SHP77 treated with DMSO at 0.1 percent for 48 hours (cell line): ENCODE data around the gene TTC23.
A peak's percentile ranks its signal among the peaks of the same experiment; 100 is the strongest.

ENCODE experiments used
- DNase-seq: peaks from one replicate; lab custom pipeline; 2025; lab: John Stamatoyannopoulos, UW

Gene TTC23

GRCh38 chr15:99249270-99249841 is at the start of gene TTC23:
Gene TTC23 (minus strand): TSS chr15:99249581. CDS start chr15:99228712, 20,869 bp downstream.
- DNase-seq, result no peak

- DNase-seq, result no peak
Observed at GRCh38 chr15:99296386-99296785, 47.0 kb upstream of the TTC23 start.

GRCh38 chr15:99295840-99296239 is 46.5 kb upstream of the TTC23 start:
- DNase-seq, result no peak

- no peak for DNase-seq
Observed at GRCh38 chr15:99291643-99292042, 42.3 kb upstream of the TTC23 start.

GRCh38 chr15:99283717-99284116 is 34.3 kb upstream of the TTC23 start:
- no peak for DNase-seq

- DNase-seq, result no peak
Observed at GRCh38 chr15:99282586-99282985, 33.2 kb upstream of the TTC23 start.

- no peak for DNase-seq
Observed at GRCh38 chr15:99282121-99282520, 32.7 kb upstream of the TTC23 start.

- DNase-seq, result no peak
Observed at GRCh38 chr15:99279827-99280226, 30.4 kb upstream of the TTC23 start.

GRCh38 chr15:99279290-99279689 is 29.9 kb upstream of the TTC23 start:
- DNase-seq, result no peak

GRCh38 chr15:99275525-99276128 is 26.2 kb upstream of the TTC23 start:
- DNase-seq, result no peak

- DNase-seq, result no peak
Observed at GRCh38 chr15:99275061-99275460, 25.7 kb upstream of the TTC23 start.

- no peak for DNase-seq
Observed at GRCh38 chr15:99273801-99274200, 24.4 kb upstream of the TTC23 start.

- no peak for DNase-seq
Observed at GRCh38 chr15:99268431-99268830, 19.1 kb upstream of the TTC23 start.

- DNase-seq, result no peak
Observed at GRCh38 chr15:99267957-99268356, 18.6 kb upstream of the TTC23 start.

- DNase-seq, result no peak
Observed at GRCh38 chr15:99265541-99266070, 16.2 kb upstream of the TTC23 start.

- no peak for DNase-seq
Observed at GRCh38 chr15:99264125-99264524, 14.7 kb upstream of the TTC23 start.

- DNase-seq, result no peak
Observed at GRCh38 chr15:99257107-99257750, 7.8 kb upstream of the TTC23 start.

- DNase-seq, result no peak
Observed at GRCh38 chr15:99253381-99254090, 4.2 kb upstream of the TTC23 start.

GRCh38 chr15:99252326-99252725 is 2.9 kb upstream of the TTC23 start:
- DNase-seq, result no peak

GRCh38 chr15:99250857-99251841 is 1.8 kb upstream of the TTC23 start, which contains the start of gene LRRC28:
Gene LRRC28 (plus strand): TSS chr15:99251481. CDS start chr15:99255958, 4,477 bp downstream.
- peak; percentile 94 for DNase-seq

GRCh38 chr15:99250494-99250856 is 1.1 kb upstream of the TTC23 start:
- no peak for DNase-seq
